ENCODE measurements around the gene SLC5A11. TPM values are rescaled to one million over a fixed set of nuclear protein-coding genes. Genes with fewer than 3 reads are reported as not detected.
"Not testable (repeated sequence)": the region's sequence is repeated elsewhere in the genome, so short reads cannot be mapped to it uniquely, and the experiment has no call there.

The SLC5A11 gene
- total RNA-seq (2014; rRNA removed; shearing (Covaris generic)): 0.18 TPM in 1 of 2 replicates, not detected in the other

GRCh38 chr16:24845726-24846547 is at the start of gene SLC5A11:
Gene SLC5A11, plus strand, starts transcription at chr16:24845963. Its CDS starts 12,681 bp downstream, at chr16:24858644.
- DNase-seq (ENCODE audit: low spot score): no peak
- in situ Hi-C loops (cut with HindIII; ENCODE audit: low sequenced_read_pairs): no loop called here

- in situ Hi-C loops (cut with HindIII; ENCODE audit: low sequenced_read_pairs): no loop called here
- no peak for DNase-seq (ENCODE audit: low spot score)
Measured at GRCh38 chr16:24800586-24800985, 45.2 kb upstream of the SLC5A11 start.

- DNase-seq (ENCODE audit: low spot score): no peak
- in situ Hi-C loops (cut with HindIII; ENCODE audit: low sequenced_read_pairs): no loop called here
Measured at GRCh38 chr16:24801761-24802302, 43.9 kb upstream of the SLC5A11 start.

- no peak for DNase-seq (ENCODE audit: low spot score)
- in situ Hi-C loops (cut with HindIII; ENCODE audit: low sequenced_read_pairs): no loop called here
Measured at GRCh38 chr16:24805484-24805883, 40.3 kb upstream of the SLC5A11 start.

- in situ Hi-C loops (cut with HindIII; ENCODE audit: low sequenced_read_pairs): no loop called here
- DNase-seq (ENCODE audit: low spot score): no peak
Measured at GRCh38 chr16:24807301-24807700, 38.5 kb upstream of the SLC5A11 start.

- in situ Hi-C loops (cut with HindIII; ENCODE audit: low sequenced_read_pairs): no loop called here
- no peak for DNase-seq (ENCODE audit: low spot score)
Measured at GRCh38 chr16:24810951-24811843, 34.6 kb upstream of the SLC5A11 start.

- DNase-seq (ENCODE audit: low spot score); in situ Hi-C loops (cut with HindIII; ENCODE audit: low sequenced_read_pairs): not testable (repeated sequence)
Measured at GRCh38 chr16:24812813-24813212, 33.0 kb upstream of the SLC5A11 start.

GRCh38 chr16:24815021-24815420 is 30.7 kb upstream of the SLC5A11 start:
- no peak for DNase-seq (ENCODE audit: low spot score)
- in situ Hi-C loops (cut with HindIII; ENCODE audit: low sequenced_read_pairs): no loop called here

GRCh38 chr16:24816688-24817087 is 29.1 kb upstream of the SLC5A11 start:
- no peak for DNase-seq (ENCODE audit: low spot score)
- in situ Hi-C loops (cut with HindIII; ENCODE audit: low sequenced_read_pairs): no loop called here

- no peak for DNase-seq (ENCODE audit: low spot score)
- in situ Hi-C loops (cut with HindIII; ENCODE audit: low sequenced_read_pairs): loop anchor here (10.0 kb wide), 1 partner anchor 255 kb away; no protein-coding TSS in a partner anchor
Measured at GRCh38 chr16:24819462-24820040, 26.2 kb upstream of the SLC5A11 start.

- DNase-seq (ENCODE audit: low spot score): no peak
- in situ Hi-C loops (cut with HindIII; ENCODE audit: low sequenced_read_pairs): loop anchor here (10.0 kb wide), 1 partner anchor 256 kb away; no protein-coding TSS in a partner anchor
Measured at GRCh38 chr16:24820522-24820921, 25.2 kb upstream of the SLC5A11 start.

- in situ Hi-C loops (cut with HindIII; ENCODE audit: low sequenced_read_pairs): loop anchor here (10.0 kb wide), 1 partner anchor 256 kb away; no protein-coding TSS in a partner anchor
- DNase-seq (ENCODE audit: low spot score): no peak
Measured at GRCh38 chr16:24821129-24821528, 24.6 kb upstream of the SLC5A11 start.

- DNase-seq (ENCODE audit: low spot score): peak; percentile 41
- in situ Hi-C loops (cut with HindIII; ENCODE audit: low sequenced_read_pairs): loop anchor here (10.0 kb wide), 1 partner anchor 258 kb away; no protein-coding TSS in a partner anchor
Measured at GRCh38 chr16:24822542-24822941, 23.2 kb upstream of the SLC5A11 start.

- DNase-seq (ENCODE audit: low spot score): no peak
- in situ Hi-C loops (cut with HindIII; ENCODE audit: low sequenced_read_pairs): loop anchor here (10.0 kb wide), 1 partner anchor 258 kb away; no protein-coding TSS in a partner anchor
Measured at GRCh38 chr16:24822974-24823373, 22.8 kb upstream of the SLC5A11 start.

- no peak for DNase-seq (ENCODE audit: low spot score)
- in situ Hi-C loops (cut with HindIII; ENCODE audit: low sequenced_read_pairs): loop anchor here (10.0 kb wide), 1 partner anchor 261 kb away; no protein-coding TSS in a partner anchor
Measured at GRCh38 chr16:24825696-24826095, 20.1 kb upstream of the SLC5A11 start.

- in situ Hi-C loops (cut with HindIII; ENCODE audit: low sequenced_read_pairs): loop anchor here (10.0 kb wide), 1 partner anchor 261 kb away; no protein-coding TSS in a partner anchor
- no peak for DNase-seq (ENCODE audit: low spot score)
Measured at GRCh38 chr16:24826096-24826690, 19.6 kb upstream of the SLC5A11 start.

GRCh38 chr16:24826817-24827566 is 18.8 kb upstream of the SLC5A11 start:
- DNase-seq (ENCODE audit: low spot score): no peak
- in situ Hi-C loops (cut with HindIII; ENCODE audit: low sequenced_read_pairs): loop anchor here (10.0 kb wide), 1 partner anchor 262 kb away; no protein-coding TSS in a partner anchor

- in situ Hi-C loops (cut with HindIII; ENCODE audit: low sequenced_read_pairs): loop anchor here (10.0 kb wide), 1 partner anchor 264 kb away; no protein-coding TSS in a partner anchor
- no peak for DNase-seq (ENCODE audit: low spot score)
Measured at GRCh38 chr16:24829153-24829552, 16.6 kb upstream of the SLC5A11 start.
